ENCODE data around the gene CEP162. TPM values are rescaled to one million over a fixed set of nuclear protein-coding genes. Genes with fewer than 3 reads are reported as not detected.

Gene CEP162
- total RNA-seq: 1 to 10 TPM; 9.1 to 9.4 TPM
- polyA plus RNA-seq: 1 to 10 TPM; 2.4 to 7.7 (median 7.6) TPM
- total RNA-seq: 12.8 to 31.5 (median 16.7) reads per million in 6 experiments

DNA sequence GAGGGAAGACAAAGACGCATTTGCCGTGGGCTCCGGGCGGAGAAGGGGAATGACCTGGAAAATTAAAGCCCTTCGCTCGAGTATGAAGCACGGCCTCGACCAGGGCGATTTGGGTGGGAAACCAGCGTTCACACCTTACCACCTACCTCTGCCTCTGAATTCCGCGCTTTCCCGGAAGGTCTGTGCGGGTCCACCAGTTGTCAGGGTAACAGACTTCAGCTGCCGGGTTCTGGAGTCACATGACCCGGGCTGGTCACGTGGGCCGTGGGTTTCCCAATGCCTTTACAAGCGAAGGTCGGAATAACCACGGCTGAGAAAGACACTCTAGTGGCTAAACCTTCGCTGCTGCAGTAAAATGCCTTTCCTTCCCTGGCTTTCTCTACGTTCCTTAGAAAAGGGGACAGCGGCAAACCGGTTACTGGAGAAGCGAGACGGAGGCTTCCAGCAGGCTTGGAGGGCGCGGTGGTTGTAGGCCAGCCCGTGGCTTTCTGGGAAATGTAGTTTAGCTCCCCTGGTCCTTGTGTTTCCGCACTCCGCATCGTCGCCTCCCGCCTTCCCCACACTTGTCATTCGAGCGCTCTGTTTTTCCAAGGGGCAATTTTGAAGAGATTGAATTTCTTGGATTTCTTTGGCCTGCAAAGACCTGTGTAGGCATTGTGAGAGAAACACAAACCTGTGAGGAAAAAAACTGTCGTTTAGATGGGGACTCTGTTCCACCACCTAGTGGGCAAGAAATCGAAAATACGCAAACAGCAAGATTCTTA is at the start of gene CEP162:
CEP162 (minus strand) TSS at position 210 of the 764 bp plus-strand sequence. CDS start 1,250 bp downstream, outside the sequence.
- peaks cover 4 to 28% (median 26%) of the 10 kb centered on the region in 4 donors for H3K4me1 Mint-ChIP-seq
- DNase-seq (peak; percentile 80 to 97 (median 88)), ATAC-seq (peak; percentile 91 to 92)
- no peaks in the 10 kb centered on the region for H3K9me3 Mint-ChIP-seq
- peak within 1 kb of the TSS; percentile 89 to 100 (median 98) for H3K4me3 Mint-ChIP-seq
- POLR2A ChIA-PET: interaction anchor here (1.4 to 2.2 kb wide), 4 partner anchors 368 to 1451 kb away, joined by 3 to 11 read pairs (median 7); partner anchors contain the start of genes CYB5R4, DOP1A and SYNCRIP
- no peaks in the 10 kb centered on the region for H3K36me3 Mint-ChIP-seq
- H3K27me3 Mint-ChIP-seq: peaks cover 6 to 15% (median 8%) of the 10 kb centered on the region in 5 donors
- peak within 1 kb of the TSS; percentile 82 to 99 (median 96) for H3K27ac Mint-ChIP-seq

GRCh38 chr6:84274856-84275255 is 47.4 kb upstream of the CEP162 start:
- Mint-ChIP-seq H3K4me1 (no peaks in the 10 kb centered on the region), H3K27ac (no peak overlapping the region), H3K36me3 (no peaks in the 10 kb centered on the region), H3K4me3 (no peak overlapping the region), H3K27me3 (peaks cover 7 to 34% (median 10%) of the 10 kb centered on the region in 5 donors), H3K9me3 (peaks cover 0 to 2% (median 0%) of the 10 kb centered on the region in 9 donors)
- POLR2A ChIA-PET: no interaction called here
- DNase-seq (no peak), ATAC-seq (no peak)

DNA sequence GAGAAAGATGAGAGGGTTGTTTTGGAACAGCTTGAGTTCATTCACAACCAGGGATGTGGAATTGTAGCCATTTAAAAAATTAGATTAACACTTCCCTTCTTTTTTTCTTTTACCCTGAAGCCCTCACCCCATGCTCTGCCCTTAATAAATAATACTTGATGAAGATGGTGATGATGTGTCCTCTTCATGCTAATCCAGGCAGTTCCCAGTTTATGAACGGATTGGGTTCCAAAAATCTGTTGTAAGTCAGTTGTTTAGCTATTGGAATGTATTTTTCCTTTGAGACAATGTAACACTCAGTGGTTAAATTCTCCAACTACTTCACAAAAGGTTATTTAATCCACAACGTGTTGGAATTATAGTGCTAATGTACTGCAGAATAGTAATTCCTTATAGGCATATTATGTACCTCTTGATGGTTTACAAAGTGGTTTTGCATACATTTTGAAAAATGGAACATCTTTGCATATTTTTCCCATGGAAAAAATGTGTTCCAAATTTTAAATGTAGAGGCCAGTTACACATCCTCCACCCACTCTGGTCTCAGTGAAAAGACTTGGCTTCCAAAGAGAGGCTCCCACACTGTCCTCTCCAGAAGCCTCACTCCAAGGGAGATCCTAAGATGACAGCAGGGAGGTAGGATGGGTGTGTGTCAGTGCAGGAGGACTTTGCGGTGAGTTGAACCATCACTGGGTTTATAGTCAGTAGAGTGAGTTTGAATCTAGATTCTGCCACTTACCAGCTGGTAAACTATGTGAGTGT is 45.8 kb upstream of the CEP162 start:
- DNase-seq (no peak), ATAC-seq (no peak)
- Mint-ChIP-seq H3K27ac (no peak overlapping the region), H3K9me3 (peaks cover 0 to 2% (median 0%) of the 10 kb centered on the region in 9 donors), H3K27me3 (peaks cover 7 to 44% (median 9%) of the 10 kb centered on the region in 5 donors), H3K36me3 (no peaks in the 10 kb centered on the region), H3K4me3 (no peak overlapping the region), H3K4me1 (no peaks in the 10 kb centered on the region)
- POLR2A ChIA-PET: no interaction called here

DNA sequence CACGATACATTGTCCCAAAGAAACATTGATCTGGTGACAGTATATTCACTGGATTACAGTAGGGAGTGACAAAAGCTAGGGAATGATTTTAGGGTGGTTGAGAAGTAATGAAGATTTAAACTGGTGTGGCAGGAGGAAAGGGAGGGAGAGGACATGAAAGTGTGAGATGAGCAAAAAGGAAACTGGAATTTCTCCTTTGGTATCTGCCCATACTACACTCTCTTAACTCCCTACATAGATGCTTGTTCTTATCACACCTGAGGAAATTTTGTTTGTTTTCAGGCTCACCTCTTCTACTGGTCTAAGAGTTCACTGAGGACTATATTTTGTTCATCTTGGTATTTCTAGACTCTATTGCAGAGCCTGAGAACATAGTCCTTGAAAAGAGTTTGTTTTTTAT is 44.9 kb upstream of the CEP162 start:
- Mint-ChIP-seq H3K36me3 (no peaks in the 10 kb centered on the region), H3K4me1 (no peaks in the 10 kb centered on the region)
- no peak for ATAC-seq

DNA sequence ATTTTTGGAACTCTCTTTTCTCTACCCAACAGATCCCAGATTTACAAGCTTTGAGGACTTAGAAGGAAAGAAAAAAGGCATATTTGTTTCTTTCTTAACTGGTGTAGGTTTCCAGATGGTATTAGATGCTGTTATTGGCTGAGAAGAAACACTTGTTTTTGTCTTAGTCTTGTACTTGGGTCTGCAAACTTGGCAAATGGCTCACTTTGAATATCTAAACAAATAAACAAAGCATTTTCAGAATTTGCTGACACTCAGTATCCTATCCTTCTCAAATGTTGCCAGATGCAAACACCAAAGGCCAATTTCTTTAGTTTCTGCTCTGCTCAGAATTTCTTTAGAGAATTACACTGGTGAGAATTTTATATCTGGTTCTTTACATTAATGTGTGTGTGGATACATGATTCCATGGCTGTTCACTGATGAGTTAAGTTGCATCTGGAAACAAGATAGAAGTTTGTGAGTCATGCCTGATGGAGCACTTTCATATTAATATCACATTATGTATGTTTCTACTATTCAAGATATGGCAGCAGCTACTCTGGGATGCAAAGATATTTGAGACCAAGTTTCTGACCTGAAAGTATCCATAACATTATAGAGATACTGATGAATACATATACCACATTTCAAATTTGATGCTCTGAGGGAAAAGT is 43.7 kb upstream of the CEP162 start:
- Mint-ChIP-seq H3K4me3 (no peak overlapping the region), H3K27ac (no peak overlapping the region), H3K9me3 (peaks cover 0 to 2% (median 0%) of the 10 kb centered on the region in 9 donors), H3K4me1 (no peaks in the 10 kb centered on the region), H3K27me3 (peaks cover 7 to 48% (median 7%) of the 10 kb centered on the region in 5 donors), H3K36me3 (no peaks in the 10 kb centered on the region)
- no peak for DNase-seq
- POLR2A ChIA-PET: no interaction called here
- no peak for ATAC-seq

More for the DNA sequence above, 44.9 kb upstream of the CEP162 start:
- DNase-seq: no peak
- peaks cover 0 to 2% (median 0%) of the 10 kb centered on the region in 9 donors for H3K9me3 Mint-ChIP-seq
- POLR2A ChIA-PET: no interaction called here
- peaks cover 7 to 44% (median 8%) of the 10 kb centered on the region in 5 donors for H3K27me3 Mint-ChIP-seq
- H3K4me3 Mint-ChIP-seq: no peak overlapping the region
- H3K27ac Mint-ChIP-seq: no peak overlapping the region

DNA sequence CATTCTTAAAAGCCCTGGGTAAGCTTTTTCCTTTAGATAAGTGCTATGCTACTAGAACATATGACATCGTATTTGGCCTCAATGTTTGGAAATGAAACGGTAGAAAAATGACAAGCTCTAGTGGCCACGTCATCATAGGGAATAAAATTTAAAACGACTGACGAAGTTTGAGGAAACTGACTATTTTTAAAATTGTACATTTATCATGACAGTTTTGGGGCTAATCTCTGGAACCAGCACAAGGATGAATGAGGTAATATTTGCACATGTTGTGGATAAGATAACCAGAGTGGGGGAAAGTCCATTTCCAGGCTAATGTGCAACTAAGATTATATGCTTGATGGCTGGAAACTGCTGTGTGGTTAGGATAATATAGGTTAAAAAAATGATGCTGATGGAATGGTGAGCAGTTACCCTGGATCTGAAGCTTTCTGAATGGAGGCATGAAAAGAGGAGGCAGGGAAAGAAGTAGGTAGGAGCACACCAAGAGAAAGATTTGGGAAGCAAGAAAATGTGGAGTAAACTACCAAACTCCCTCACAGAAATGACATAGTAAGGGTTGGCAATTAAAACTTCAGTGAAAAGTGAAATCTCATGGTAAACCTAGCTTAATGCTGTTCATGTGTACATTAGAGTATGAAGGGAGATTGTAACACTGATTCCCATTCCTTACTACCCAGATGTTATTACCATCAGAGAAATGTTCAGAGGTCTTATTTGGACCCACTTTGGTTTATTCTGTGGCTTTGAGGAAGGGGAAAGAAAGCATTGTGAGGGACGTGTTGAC is 42.7 kb upstream of the CEP162 start:
- no peaks in the 10 kb centered on the region for H3K4me1 Mint-ChIP-seq

GRCh38 chr6:84268781-84269180 is 41.3 kb upstream of the CEP162 start:
- no peaks in the 10 kb centered on the region for H3K36me3 Mint-ChIP-seq
- ATAC-seq: no peak
- peaks cover 12 to 58% (median 13%) of the 10 kb centered on the region in 5 donors for H3K27me3 Mint-ChIP-seq
- POLR2A ChIA-PET: no interaction called here
- H3K4me3 Mint-ChIP-seq: no peak overlapping the region
- DNase-seq: no peak
- no peaks in the 10 kb centered on the region for H3K4me1 Mint-ChIP-seq
- no peak overlapping the region for H3K27ac Mint-ChIP-seq
- H3K9me3 Mint-ChIP-seq: peaks cover 0 to 2% (median 0%) of the 10 kb centered on the region in 9 donors

More for the DNA sequence above, 42.7 kb upstream of the CEP162 start:
- Mint-ChIP-seq H3K27ac (no peak overlapping the region), H3K36me3 (no peaks in the 10 kb centered on the region), H3K27me3 (peaks cover 12 to 59% (median 14%) of the 10 kb centered on the region in 5 donors), H3K4me3 (no peak overlapping the region), H3K9me3 (peaks cover 0 to 2% (median 0%) of the 10 kb centered on the region in 9 donors)
- POLR2A ChIA-PET: no interaction called here
- no peak for DNase-seq
- no peak for ATAC-seq

DNA sequence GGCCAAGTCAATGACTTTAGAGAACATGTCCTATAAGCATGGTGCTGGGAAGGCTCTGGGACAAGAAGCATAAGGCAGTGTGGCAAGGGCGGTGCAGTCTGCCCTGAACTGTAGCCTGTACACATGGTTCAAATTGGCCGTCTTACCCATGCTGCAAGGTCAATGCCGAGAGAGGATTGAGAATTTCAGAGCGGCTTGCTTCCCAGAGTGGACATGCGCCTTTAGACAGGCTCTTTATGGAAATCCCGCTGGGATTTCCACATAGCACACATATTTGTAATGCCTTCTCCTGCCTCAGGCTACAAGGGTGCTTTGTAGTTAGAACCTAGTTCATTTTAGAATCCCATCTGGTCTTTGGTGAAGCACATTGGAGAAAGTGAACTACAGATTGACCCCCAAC is 36.1 kb upstream of the CEP162 start:
- ATAC-seq: no peak

GRCh38 chr6:84260926-84261325 is 33.5 kb upstream of the CEP162 start:
- Mint-ChIP-seq H3K36me3 (no peaks in the 10 kb centered on the region), H3K27me3 (peaks cover 3 to 24% (median 14%) of the 10 kb centered on the region in 5 donors), H3K27ac (no peak overlapping the region), H3K4me1 (no peaks in the 10 kb centered on the region), H3K4me3 (no peak overlapping the region), H3K9me3 (no peaks in the 10 kb centered on the region)
- DNase-seq (no peak), ATAC-seq (no peak)
- POLR2A ChIA-PET: no interaction called here

More for the DNA sequence above, 36.1 kb upstream of the CEP162 start:
- Mint-ChIP-seq H3K27ac (peak overlapping the region in 1 of 10 donors; percentile 48), H3K36me3 (no peaks in the 10 kb centered on the region), H3K9me3 (no peaks in the 10 kb centered on the region), H3K4me3 (no peak overlapping the region), H3K4me1 (no peaks in the 10 kb centered on the region), H3K27me3 (peaks cover 7 to 19% (median 18%) of the 10 kb centered on the region in 5 donors)
- DNase-seq: no peak
- POLR2A ChIA-PET: no interaction called here

DNA sequence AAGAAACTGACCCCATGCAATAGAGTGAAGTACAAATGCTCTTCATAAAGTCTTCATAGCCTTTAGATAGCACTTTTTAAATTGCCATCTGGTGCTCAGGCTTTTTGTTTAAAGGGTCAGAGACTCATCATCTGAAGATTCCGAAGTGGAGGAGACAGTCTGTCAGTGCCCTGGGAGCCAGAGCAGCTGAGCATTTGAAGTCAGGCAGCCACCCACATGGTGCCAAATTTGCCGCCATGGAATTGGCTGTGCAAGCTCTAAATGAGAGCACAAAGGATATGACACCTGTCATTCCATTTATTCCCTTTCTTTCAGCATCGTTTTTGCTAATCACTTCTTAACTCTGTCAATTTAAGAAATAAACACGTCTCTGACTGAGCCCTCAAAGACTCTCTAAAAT is 32.8 kb upstream of the CEP162 start:
- DNase-seq (no peak), ATAC-seq (no peak)
- no peaks in the 10 kb centered on the region for H3K9me3 Mint-ChIP-seq
- POLR2A ChIA-PET: no interaction called here
- H3K27ac Mint-ChIP-seq: no peak overlapping the region
- no peaks in the 10 kb centered on the region for H3K36me3 Mint-ChIP-seq
- peaks cover 0 to 22% (median 10%) of the 10 kb centered on the region in 5 donors for H3K27me3 Mint-ChIP-seq
- H3K4me3 Mint-ChIP-seq: no peak overlapping the region
- no peaks in the 10 kb centered on the region for H3K4me1 Mint-ChIP-seq

DNA sequence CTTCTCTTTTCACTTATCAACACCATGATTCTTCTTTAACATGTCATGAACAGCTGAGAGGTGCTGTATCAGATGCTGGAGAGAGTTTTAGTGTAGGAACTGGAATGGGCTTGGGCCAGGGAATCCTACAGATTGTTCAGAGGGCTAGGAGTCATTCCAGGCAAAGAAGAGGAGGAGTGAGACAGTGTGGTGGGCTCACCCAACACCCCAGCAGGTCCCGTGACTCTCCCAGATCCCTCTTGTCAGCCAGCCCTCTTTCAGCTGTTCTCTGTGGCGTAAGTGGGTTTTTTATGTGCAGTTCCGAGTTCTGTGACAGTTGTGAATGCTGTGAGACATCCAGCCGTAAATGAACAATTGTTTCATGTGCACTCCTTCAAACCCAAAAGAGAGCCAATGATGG is 31.4 kb upstream of the CEP162 start:
- ATAC-seq (no peak), DNase-seq (no peak)
- Mint-ChIP-seq H3K9me3 (no peaks in the 10 kb centered on the region), H3K27me3 (peaks cover 9 to 28% (median 17%) of the 10 kb centered on the region in 5 donors), H3K4me3 (no peak overlapping the region), H3K27ac (no peak overlapping the region), H3K4me1 (no peaks in the 10 kb centered on the region), H3K36me3 (no peaks in the 10 kb centered on the region)
- POLR2A ChIA-PET: no interaction called here

- H3K9me3 Mint-ChIP-seq: no peaks in the 10 kb centered on the region
- H3K27me3 Mint-ChIP-seq: peaks cover 15 to 34% (median 22%) of the 10 kb centered on the region in 5 donors
- no peaks in the 10 kb centered on the region for H3K4me1 Mint-ChIP-seq
- ATAC-seq: no peak
- no peaks in the 10 kb centered on the region for H3K36me3 Mint-ChIP-seq
- no peak overlapping the region for H3K4me3 Mint-ChIP-seq
- POLR2A ChIA-PET: no interaction called here
- no peak for DNase-seq
- H3K27ac Mint-ChIP-seq: no peak overlapping the region
These were observed 30.8 kb upstream of the CEP162 start for GRCh38 chr6:84258268-84258667.
